GM03348 (cell line): ENCODE results near the gene C2orf78.

ENCODE experiments used
- DNase-seq: peaks from one replicate; pipeline ENCODE4 v3.0.0; 2012; ENCODE audit warnings: low spot score

C2orf78 gene

DNA sequence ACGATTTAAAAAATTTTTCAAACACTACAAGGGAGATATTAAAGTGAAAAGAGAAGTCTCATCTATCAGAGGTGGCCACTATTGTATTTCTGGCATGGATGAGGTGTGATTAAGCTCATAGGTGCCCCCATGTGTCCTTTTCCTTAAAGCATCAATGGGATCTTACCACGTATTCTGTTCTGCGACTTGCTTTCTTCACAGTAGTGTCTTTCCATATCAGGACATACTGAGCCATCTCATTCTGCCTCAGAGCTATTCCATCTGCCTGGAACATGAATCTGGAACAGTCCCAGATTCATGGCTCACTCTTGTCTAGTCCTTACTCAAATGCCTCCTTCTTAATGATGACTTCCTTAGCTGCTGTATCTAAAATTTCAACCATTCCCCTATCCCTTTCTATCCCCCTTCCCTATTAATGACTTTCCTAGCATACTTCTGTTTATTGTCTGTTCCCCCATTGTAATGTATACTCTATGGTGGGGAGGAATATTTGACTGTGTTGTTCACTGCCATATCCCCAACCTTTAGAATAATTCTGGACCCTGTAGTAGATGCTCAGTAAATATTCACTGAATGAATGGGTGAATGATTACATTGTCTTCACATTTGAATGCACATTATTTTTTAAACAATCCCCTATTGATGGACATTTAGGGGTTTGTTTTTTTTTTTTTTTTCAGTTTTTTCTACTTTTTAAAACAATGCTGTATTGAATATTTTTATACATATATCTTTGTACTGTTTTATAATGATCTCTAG, 55.8 kb downstream of the C2orf78 start:
- no peak for DNase-seq

DNA sequence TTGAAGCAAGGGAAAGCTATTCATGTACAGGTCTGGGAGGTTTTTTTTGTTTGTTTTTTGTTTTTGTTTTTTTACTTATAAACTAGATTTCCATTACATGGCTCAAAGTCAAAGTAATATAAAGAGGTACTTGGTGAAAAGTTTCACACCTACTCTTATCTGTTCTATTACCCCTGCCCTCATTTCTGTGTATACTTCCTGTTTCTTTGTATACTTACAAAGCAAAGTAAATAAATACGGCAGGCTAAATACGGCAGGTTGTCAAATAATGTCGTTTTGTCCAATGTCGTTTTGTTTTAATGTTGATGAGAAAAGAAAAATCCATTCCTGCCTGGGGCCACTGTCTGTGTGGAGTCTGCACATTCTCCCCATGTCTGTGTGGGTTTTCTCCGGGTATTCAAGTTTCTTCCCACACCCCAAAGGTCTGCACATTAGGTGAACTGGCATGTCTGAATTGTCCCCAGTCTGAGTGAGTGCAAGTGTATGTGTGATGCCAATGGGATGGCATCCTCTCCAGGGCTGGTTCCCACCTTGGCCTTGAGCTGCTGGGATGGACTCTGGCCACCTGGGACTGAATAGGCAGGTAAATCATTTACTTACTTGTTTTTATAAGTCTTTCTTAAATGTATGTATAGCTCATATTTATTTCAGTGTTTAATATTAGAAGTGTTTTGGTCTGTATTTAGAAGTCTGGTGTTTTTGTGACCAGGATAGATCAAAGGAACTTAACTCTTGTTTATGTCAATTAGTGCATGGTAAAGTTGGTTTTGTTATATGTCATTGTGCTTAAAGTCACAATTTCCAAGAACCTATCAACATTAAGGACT, 58.1 kb downstream of the C2orf78 start:
- DNase-seq, result no peak

DNA sequence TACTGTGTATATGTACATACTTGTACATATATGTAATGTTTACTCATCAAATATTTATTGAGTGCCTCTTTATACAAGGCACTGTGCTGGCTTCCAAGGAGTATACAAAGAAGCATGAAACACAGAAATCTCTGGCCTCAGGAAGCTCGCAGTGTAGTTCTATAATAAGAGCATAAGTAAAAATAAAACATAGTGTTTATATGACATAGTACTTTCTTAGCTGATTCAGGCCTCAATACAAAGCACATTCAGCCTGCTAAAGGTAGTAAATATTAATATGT, 58.7 kb downstream of the C2orf78 start:
- DNase-seq, result no peak

DNA sequence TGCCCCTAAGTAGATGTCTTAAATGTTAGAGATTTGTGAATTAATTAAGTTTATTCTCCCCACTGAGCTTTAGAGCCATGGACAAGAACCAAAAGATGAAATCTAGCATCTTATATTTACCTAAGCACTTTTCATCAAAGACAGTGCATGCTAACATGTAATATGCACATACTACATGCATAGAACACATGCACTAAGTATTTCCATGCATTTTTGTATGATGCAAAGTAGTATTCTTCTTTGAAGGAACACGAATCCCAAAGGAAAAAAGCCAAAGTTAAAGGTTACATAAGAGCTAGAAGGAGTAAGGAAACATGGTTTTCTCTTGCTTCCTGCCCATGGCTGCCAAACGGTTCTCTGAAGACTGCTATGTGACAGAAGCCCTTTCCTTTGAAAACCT, 60.1 kb downstream of the C2orf78 start:
- DNase-seq, result no peak

DNA sequence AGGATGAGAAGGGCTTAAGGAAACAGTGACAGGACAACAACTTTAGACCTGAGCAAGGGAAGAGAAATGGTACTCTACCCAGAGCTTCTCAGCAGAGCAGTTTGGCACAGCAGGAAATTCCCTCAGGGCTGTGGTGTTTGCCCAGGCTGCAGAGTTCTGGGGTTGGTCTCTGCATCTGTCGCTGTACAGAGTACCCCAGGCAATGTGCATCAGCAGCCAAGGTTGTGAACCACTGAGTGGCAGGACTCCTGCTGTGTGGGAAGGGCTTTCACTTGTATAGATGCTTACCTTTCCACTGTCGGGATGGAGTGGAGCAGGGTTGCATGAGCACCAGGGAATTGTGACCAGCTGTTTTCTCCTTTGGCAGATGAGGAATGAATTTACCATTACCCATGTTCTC, 66.0 kb downstream of the C2orf78 start:
- DNase-seq, result no peak

DNA sequence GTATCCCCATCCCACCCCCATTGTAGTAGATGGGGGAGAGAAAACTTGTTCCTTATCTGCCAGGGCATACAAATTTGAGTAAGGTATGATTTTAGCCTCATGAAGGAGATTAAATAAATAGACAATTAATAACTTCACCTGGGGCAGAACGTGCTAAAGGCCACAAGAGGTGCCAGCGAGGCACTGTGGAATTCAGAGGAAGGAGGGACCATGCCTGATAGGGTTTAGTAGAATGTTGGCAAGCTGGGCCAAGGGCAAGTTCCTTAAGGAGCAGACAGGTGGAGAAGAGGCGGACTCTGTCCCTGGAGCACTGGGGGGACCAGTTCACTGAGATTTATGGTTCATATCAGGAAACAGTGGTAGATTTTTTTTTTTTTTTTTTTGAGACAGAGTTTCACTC, 67.3 kb downstream of the C2orf78 start:
- DNase-seq, result no peak

DNA sequence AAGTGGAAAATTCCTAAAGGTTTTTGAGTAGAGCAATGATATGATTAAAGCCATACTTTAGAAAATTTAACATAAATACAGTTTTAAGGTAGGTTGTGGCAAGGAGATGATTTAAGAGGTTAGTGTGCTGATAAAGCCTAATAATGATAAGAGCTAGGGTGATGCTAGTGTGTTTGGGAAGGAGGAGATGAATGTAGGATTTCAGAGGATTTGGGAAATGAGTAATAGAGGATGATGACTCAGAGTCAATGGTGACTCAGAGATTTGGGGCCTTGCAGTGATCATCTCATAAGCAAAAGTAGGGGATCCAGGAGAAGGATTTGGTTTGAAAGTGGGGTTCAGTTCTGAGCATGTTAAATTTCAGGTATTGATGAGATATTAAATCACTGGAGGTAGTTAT, 68.0 kb downstream of the C2orf78 start:
- peak; percentile 73 for DNase-seq

DNA sequence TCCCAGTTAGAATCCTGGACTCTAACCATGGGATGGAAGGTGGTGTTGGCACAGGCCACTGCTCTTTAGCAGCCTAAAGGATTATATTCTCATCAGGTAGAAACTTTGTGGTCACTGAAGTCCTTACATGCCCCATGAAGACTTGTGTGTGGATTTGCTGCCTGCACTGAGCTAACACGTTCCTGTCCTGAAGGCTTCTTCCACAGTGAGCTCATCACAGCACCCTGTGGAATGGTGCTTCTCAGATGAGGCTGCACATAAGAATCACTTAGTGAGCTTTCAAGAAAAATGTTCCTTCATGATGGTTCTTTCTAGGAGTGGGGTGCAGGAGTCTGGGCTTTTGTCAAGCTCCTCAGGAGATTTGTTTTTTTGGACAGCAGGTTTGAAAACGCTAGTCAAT, 71.5 kb downstream of the C2orf78 start:
- DNase-seq, result no peak

DNA sequence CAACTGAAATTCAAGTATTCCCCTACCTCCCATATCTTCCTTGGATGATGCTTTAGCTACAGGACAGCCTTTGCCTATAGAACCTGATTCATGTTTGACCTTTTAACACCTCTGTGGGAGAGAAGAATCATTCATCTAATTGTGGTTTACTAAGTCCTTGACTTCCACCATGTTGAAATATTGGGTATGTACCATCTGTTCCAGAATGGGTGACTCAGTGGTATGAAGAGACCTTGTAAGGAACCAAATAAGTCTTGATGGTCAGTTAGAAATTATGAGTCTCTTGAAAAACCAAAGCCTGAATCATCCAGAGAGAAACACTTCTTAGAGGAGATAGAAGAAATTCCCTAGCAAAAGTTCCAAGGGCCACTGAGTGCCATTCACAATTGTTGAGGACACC, 72.2 kb downstream of the C2orf78 start:
- DNase-seq, result peak; percentile 78

DNA sequence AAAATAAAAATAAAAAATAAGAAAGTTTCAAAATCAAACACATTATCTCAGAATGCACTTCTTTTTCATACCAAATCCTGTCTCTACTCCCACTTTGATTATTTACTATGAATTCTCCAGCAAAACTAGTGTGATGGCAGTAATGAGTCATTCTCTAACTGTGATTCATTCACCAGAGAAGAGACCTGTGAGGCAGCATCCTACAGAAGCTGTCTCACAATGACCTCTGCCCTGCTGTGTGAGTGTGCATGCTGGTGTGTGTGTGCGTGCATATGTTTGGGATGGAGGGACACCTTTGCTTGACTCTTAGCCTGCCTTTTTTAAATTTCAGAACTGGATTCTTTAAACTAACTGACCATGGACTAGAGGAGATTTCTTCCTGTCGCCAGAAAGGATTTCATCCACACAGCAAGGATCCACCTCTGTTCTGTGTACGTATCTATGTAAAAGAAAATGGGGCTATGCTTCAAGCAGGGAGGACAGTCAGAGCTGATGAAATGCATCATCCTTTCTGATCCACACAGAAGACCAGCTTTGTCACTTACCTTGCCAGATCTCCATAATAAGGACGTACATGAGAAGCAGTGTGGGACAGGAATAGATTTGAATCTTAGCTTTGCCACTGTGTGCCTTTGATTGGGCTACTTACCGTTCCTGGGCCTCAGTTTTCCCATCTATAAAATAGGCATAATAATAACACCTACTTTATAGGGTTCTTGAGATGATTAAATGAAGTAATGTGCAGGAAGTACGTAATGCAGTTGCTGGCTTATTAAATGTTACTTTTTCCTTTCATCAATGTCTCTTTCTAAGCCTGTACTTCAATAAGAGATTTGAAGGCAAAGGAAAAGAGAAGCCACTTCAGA, 76.0 kb downstream of the C2orf78 start:
- peak; percentile 66 for DNase-seq

DNA sequence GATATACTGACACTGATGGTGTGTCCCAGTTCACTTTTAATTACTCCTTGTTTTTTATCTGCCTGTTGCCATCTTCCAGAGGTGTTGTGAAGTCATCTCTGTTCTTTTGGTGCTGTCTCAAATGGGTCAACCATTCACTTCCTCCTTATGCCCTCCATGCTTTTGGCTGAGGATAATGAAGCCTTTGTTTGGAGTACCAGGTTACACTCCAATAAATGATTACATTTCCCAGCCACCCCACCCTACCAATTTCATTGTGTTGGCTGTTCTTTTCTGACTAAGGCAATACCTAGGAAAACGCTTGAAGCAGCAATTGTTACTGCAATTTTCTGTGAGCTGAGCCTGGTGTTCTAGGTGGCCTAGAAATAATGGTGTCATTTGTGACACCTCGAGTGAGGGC, 79.0 kb downstream of the C2orf78 start:
- DNase-seq, result no peak
